Body of pancreas (tissue), 4 donors: ENCODE measurements around the gene NTN3.

Source experiments
- POLR2A ChIP-seq, 3 donors: fragments of 450-650 bp; IDR thresholded peaks; one replicate each; pipeline ENCODE4 v1.6.1; 2016; ENCODE audit warnings: antibody characterized with exemption in 3 of 3, mild to moderate bottlenecking in 2 of 3
- TF ChIP-seq, protein P1 (sequence below), 7 experiments: fragments of 450-650 bp in 4 of 7; fragments of 200-600 bp in 3 of 7; sonication (generic) in 3 of 7; IDR thresholded peaks; one replicate each; pipeline ENCODE4 v1.5.1; 2016 to 2019; ENCODE audit warnings: antibody characterized with exemption in 7 of 7

DNA sequence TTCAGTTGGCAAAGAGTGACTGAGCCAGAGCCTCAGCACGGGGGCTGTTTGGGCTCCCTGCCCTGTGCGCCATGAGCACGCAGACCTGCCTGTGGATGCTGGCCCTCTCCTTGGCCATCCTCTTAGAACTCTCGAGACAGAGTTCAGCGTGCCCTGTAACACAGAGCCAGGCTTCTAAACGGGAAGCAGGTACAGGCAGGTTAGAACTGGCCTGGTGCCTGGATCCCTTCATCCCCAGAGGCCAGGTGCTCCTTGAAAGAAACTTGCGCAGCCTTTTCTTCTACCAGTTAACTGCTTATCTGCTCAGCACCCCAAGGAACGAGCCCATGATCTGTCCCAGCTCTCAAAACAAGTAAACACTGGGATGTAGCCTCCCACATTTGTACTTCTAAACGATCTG lies 35.0 kb upstream of the NTN3 start:
- no peak for TF ChIP-seq POLR2A (IDR thresholded peaks at IDR 0.05)
- TF ChIP-seq, protein P1, sequence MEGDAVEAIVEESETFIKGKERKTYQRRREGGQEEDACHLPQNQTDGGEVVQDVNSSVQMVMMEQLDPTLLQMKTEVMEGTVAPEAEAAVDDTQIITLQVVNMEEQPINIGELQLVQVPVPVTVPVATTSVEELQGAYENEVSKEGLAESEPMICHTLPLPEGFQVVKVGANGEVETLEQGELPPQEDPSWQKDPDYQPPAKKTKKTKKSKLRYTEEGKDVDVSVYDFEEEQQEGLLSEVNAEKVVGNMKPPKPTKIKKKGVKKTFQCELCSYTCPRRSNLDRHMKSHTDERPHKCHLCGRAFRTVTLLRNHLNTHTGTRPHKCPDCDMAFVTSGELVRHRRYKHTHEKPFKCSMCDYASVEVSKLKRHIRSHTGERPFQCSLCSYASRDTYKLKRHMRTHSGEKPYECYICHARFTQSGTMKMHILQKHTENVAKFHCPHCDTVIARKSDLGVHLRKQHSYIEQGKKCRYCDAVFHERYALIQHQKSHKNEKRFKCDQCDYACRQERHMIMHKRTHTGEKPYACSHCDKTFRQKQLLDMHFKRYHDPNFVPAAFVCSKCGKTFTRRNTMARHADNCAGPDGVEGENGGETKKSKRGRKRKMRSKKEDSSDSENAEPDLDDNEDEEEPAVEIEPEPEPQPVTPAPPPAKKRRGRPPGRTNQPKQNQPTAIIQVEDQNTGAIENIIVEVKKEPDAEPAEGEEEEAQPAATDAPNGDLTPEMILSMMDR (IDR thresholded peaks at IDR 0.05): no peak
